DMS153 treated with DMSO at 0.1 percent for 48 hours (cell line): ENCODE data around the gene SMURF2.
"Not testable (repeated sequence)": the region's sequence is repeated elsewhere in the genome, so short reads cannot be mapped to it uniquely, and the experiment has no call there.

ENCODE experiments used
- DNase-seq: peaks from one replicate; lab custom pipeline; 2025; ENCODE audit not compliant: unreplicated experiment; lab: John Stamatoyannopoulos, UW

SMURF2 gene

GRCh38 chr17:64599187-64599676 lies 62.9 kb downstream of the SMURF2 start:
- DNase-seq = no peak

GRCh38 chr17:64598672-64599071 lies 63.4 kb downstream of the SMURF2 start:
- DNase-seq = no peak

DNA sequence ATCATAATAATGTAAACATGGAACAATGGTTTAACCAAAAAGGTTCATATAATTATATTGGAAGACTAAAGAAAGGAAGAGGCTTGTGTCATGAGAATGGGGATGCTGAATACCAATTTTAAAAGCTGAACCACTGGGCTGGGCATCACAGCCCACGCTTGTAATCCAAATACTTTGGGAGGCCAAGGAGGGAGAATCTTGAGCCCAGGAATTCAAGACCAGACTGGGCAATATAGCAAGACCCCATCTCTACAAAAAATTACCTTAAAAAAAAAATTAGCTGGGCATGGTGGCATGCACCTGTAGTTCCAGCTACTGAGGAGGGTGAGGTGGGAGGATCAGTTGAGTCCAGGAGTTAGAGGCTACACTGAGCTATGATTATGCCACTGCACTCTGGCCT lies 65.1 kb downstream of the SMURF2 start:
- DNase-seq = no peak

DNA sequence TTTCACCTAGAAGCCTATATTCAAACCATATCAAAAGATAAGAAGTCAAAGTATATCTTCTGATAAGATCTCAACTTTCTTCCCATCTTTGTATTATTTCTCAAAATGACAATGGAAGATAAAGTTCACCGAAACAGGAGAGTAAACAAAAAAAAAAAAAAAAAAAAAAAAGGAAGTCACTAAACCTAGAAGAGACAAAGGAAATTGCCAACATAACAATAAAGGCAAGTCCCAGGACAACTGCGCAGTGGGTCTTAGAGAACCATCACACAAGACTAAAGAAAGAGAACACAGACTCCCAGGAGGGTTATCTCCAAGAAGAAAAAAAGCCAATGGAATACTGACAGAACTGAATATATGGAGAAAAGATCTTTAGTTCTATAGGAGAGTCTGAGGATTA lies 65.7 kb downstream of the SMURF2 start:
- no peak for DNase-seq

- DNase-seq = no peak
Observed at GRCh38 chr17:64591944-64592343, 70.2 kb downstream of the SMURF2 start.

DNA sequence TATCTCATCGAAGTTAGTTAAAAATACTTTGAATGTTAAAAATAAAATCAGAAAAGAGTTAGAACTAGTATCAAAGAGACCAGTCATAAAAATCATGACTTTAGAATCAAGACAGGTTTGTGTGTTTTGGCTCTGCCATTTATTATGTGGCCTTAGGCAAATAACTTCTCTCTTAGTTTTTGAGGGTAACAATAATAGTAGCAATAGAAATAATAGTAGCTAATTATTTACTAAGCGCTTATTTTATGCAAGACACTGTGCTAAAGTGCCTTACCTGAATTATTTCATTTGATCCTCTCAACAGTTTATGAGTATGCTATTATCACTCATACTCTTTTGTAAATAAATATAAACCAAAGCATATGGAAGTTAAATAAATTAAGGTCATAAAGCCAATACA lies 77.0 kb downstream of the SMURF2 start:
- DNase-seq = no peak

- no peak for DNase-seq
Observed at GRCh38 chr17:64583038-64583437, 79.1 kb downstream of the SMURF2 start.

- DNase-seq = no peak
Observed at GRCh38 chr17:64580384-64581315, 81.5 kb downstream of the SMURF2 start.

DNA sequence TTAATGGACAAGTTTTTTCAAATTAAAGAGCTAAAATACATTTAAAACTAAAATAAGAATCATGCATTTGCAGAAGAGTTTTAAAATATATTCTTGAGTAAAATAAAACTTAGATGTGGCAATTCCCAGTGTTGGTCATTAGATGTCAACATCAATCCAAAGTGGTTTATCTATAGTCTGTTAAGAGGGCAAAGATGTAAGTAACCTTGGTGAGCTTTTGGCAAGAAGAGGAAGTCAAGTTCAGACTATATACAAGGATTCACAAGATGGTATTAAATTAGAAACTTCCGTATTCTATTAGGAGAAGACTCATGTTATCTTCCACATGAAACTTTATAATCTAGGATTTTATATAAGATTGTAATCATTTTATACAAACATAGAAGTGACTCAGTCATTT lies 82.2 kb downstream of the SMURF2 start:
- DNase-seq = no peak

- DNase-seq = not testable (repeated sequence)
Observed at GRCh38 chr17:64577025-64577424, 85.1 kb downstream of the SMURF2 start.

- no peak for DNase-seq
Observed at GRCh38 chr17:64575431-64575830, 86.7 kb downstream of the SMURF2 start.

DNA sequence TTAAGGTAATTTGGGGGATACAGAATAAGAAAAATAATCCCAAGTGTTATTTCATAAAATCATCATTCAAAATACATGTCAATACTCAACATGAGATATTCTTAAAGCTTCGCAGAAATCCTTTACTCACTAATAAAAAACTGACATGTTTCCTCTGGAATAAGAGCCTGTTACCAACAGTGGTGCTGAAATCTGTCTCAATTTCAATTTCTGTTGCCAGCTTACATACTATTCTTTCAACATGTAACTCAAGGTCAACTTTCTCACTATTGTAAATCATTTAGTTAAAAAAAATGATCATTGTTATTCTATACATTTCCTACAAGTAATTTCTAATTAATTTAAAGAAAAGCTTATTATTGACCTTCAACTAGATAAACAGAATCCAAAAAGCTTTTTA lies 87.5 kb downstream of the SMURF2 start:
- no peak for DNase-seq

- DNase-seq = no peak
Observed at GRCh38 chr17:64573214-64573613, 88.9 kb downstream of the SMURF2 start.

DNA sequence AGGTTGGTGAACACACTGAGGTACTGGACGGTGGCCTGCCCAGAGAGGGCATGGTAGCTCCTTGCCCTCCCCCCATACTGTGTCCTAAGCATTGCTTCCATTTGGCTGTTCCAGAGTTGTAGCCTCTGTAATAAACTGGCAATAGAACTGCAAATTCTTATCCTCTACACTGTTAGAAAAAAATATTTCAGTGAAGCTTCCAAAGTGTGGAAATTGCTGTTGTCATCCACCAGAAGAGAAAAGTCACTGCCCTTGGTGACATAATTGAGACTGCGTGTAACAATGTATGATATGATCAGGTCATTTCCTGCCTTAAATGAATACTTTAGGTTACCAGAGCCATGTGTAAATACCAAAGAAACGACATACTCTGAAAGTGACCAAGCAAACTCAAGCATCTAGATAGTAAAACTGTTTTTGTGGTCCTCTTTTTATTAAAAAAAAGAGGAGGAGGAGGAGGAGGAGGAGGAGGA lies 89.4 kb downstream of the SMURF2 start:
- DNase-seq = no peak

DNA sequence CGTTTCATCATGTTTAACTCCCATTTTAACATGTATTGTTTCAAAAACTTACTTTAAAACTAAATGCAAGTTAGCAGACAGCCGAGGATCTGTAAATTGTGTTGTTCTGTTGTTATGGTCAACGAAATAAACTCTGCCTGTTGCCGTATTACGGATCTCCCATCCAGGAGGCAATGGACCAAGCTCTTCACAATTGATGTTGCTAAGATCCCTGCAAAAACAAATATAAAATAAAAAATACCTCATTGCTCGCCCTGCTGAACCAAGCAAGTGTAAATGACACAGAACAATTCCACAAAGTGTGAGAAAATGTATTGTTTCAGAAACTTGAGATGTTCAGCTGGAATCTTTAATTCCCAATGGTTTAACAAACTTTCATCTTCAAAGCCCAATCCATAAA lies 90.4 kb downstream of the SMURF2 start:
- DNase-seq = no peak

DNA sequence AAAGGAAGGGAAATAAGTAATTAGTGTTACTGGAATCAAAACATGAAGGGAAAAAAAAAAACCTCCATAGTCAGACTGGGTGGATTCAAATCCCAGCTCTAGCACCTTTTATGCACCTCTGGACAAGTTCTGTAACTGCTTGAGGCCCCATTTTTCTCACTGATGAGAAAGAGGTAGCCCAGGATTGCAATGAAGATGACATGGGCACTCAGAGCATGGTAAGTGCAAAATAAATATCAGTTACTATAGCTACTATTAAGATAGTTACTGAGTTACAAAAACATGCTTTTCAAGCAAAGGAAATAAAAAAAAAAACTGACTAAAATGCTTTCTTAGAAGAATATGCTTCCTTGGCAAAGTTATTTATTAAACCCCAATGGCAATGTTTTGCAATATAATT lies 96.5 kb downstream of the SMURF2 start:
- no peak for DNase-seq

GRCh38 chr17:64564098-64564497 lies 98.0 kb downstream of the SMURF2 start:
- no peak for DNase-seq

DNA sequence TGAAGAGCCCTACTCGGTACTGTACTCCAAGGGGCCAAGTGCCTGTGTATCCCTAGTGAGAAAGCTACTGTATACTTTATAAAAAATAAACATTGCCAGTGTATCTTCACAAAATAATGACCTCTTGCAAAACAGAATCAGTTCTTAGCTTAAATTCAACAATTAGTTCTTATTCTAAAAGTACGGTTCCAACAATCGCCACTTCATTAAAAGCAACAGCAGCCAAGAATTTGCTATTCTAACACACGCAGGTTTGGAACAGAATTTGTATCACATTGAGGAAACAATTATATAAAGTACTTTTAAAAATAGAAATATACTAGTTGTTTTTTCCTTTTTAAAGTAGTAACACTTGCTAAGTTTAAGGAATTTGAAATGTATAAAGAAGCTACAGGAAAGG lies 106.8 kb downstream of the SMURF2 start:
- DNase-seq = no peak

GRCh38 chr17:64554028-64554637 lies 108.0 kb downstream of the SMURF2 start:
- no peak for DNase-seq

GRCh38 chr17:64551461-64551860 lies 110.6 kb downstream of the SMURF2 start:
- DNase-seq = no peak

DNA sequence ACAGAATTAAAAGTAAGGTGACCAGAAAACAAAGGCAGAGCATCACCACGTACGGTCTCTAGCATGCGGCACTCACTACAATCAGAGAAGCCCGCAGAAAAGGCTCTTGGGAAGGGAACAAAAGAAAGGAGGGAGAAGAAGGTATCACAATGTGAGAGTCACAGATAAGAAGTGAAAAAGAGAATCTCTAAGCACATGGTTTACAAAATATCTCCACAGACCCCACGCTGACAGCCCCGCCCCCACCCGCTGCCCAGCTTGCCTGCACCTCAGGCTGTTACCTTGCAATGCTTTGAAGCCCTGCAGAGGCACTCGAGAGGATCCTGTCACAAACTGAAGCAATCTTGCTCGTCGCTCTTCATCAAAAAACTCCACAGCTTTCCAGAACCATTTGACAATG lies 114.8 kb downstream of the SMURF2 start:
- no peak for DNase-seq

DNA sequence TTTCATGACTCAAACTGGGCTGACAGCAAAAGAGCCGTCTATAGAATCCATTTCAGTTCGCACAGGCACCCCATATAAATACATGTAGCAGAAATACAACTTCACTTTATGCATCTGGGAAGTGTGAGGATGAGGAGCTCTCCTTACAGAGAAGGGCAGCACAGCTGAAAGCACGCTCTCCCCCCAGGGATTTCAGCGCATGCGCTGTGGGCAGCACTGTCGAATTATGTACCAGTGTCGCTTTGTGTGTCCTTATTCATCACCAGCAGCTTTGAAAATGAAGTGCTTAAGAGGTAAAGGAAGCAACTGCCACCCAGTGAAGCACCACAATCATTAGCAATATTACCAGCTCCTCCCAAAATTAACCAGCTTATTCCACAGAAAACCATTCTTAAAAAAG lies 115.4 kb downstream of the SMURF2 start:
- no peak for DNase-seq
